Large intestine (tissue), 3 donors: ENCODE results near the gene PANX3. TPM values are rescaled to one million over a fixed set of nuclear protein-coding genes. Genes with fewer than 3 reads are reported as not detected.

Experiments
- DNase-seq, 2 donors: peaks; one replicate each; pipeline versions ENCODE4 v3.0.0 to v3.0.0-alpha.2; 2013
- H3K27ac ChIP-seq: one replicate; pipeline ENCODE4 v1.5.1; 2013; ENCODE audit warnings: low read length
- H3K27me3 ChIP-seq: 2 replicates; pipeline ENCODE4 v1.6.1; 2013; ENCODE audit warnings: low read length; ENCODE audit not compliant: control insufficient read depth, insufficient read depth
- H3K36me3 ChIP-seq: 2 replicates; pipeline ENCODE4 v1.6.1; 2013; ENCODE audit warnings: low read length; ENCODE audit not compliant: control insufficient read depth, insufficient read depth
- H3K4me1 ChIP-seq: one replicate; pipeline ENCODE4 v1.6.1; 2013; ENCODE audit warnings: low read length; ENCODE audit not compliant: control insufficient read depth, insufficient read depth
- H3K4me3 ChIP-seq: one replicate; pipeline ENCODE4 v1.5.1; 2013; ENCODE audit warnings: low read length
- H3K9me3 ChIP-seq: one replicate; pipeline ENCODE4 v1.6.1; 2013; ENCODE audit warnings: mild to moderate bottlenecking, low read depth, low read length, moderate library complexity; ENCODE audit not compliant: control insufficient read depth
- WGBS: methylation state at CpG from one replicate; pipeline ENCODE4 v1.1.5; 2013; ENCODE audit warnings: low lambda C conversion rate; ENCODE audit not compliant: insufficient coverage; 5-methylcytosine and 5-hydroxymethylcytosine counted together
- polyA plus RNA-seq: library from polyadenylated mRNA; unstranded; fragments of 120-200 nt; gene quantifications from one replicate; pipeline ENCODE4 v1.2.1, GENCODE V29; 2013

Gene PANX3
- polyA plus RNA-seq, 1 donor, result 0.03 TPM

DNA sequence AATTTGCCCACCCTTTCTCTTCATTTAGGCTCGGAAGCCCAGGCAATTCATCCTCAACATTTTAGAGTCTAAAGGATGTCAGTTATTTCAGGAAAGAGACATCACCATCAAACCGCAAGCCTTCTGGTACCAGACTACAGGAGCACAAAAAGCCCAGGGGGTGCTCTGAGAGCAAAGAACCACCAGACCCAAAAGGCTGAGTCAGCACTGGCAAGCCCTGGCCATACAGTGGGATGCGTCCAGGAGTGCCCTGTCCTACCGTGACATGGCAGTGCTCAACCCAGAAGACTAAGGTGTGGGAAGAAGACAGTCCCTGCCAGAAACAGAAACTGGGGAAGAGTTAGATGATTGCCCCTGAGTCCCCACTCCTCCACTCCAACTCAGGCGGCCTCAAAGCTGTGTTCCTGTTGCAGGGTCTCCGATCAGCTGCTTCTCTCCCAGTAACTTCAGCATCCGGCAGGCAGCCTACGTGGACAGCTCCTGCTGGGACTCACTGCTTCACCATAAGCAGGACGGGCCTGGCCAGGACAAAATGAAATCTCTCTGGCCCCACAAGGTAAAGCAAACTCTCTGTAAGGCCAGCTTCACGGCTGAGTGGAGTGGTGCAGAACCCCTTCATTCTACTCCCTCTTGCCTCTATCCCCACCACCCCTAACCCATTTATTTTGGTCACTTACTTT is 1.5 kb downstream of the PANX3 start:
- no peaks in the 10 kb centered on the region for H3K9me3 ChIP-seq
- H3K27me3 ChIP-seq, result peaks cover 12% of the 10 kb centered on the region
- no CpG with 5 or more reads among the region's 10 CpGs for WGBS
- no peaks in the 10 kb centered on the region for H3K36me3 ChIP-seq
- no peak for DNase-seq
- H3K4me3 ChIP-seq, result no peak overlapping the region
- no peak overlapping the region for H3K27ac ChIP-seq
- no peaks in the 10 kb centered on the region for H3K4me1 ChIP-seq

DNA sequence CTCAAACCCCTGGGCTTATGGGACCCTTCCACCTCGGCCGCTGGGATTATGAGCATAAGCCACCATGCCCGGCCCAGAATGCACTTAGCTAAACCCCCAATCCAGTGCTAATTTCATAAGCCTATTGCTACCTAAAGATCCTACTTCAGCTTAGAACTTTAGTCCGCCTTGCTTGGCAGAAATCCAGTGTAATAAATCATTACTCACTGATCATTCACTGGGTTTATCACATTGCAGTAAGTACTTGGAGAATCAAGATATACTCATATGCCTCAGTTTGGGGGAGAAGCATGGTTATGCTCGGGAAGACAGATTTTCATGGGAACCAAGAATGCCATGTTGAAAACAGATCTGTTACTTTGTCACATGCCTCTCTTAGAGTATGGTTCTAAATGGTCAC is 7.6 kb downstream of the PANX3 start:
- 100% methylated on average over 1 of the region's 5 CpGs for WGBS
- Histone ChIP-seq H3K36me3 (no peaks in the 10 kb centered on the region), H3K4me1 (peaks cover 5% of the 10 kb centered on the region), H3K4me3 (no peak overlapping the region), H3K27me3 (peaks cover 6% of the 10 kb centered on the region), H3K9me3 (no peaks in the 10 kb centered on the region), H3K27ac (no peak overlapping the region)
- peak in 1 of 2 donors; percentile 30 for DNase-seq

DNA sequence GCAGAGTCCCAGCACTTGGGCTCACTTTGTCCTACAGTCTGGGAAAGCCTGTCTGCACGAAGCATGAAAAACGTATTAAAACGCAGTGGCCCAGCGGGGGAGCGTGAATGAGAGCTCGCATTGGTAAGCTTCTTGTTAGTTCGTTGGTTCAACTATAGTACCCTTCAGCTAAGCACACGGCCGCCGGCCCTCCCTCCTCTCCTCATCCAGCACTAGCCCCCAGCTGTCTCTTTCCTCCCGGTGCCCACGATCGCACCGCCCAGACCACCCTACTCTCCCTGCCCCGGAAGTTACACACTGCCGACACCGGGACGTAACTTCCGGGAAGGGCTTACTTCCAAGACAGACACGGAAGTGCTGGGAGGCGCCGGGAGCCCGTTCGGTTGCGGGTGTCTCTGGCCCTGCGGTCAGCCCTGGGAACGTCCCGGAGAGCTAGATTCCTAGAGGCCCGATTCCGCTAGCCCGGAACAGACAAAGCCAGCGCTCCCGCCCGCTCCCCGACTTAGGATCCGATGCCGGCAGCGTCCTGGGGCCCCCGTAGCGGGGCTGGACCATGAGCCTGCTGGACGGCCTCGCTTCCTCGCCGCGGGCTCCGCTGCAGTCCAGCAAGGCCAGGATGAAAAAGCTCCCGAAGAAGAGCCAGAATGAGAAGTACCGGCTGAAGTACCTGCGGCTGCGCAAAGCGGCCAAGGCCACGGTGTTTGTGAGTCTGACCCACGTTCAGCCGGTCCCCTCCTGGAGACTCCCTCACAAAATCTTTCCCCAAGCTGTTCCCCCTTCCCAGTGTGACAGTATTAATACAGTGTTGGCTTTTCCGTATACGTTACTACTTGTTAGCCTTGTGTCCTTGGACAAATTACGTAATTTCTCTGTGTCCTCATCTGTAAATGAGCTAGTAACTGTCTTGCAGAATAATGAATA is 11.6 kb downstream of the PANX3 start, which contains the start of gene TBRG1:
TSS of gene TBRG1 (plus strand) at position 334 of the 921 bp plus-strand sequence. CDS start at position 554, 220 bp downstream.
- DNase-seq, result peak; percentile 91 to 95
- no peaks in the 10 kb centered on the region for H3K27me3 ChIP-seq
- H3K36me3 ChIP-seq, result peaks cover 28% of the 10 kb centered on the region
- peaks cover 5% of the 10 kb centered on the region for H3K4me1 ChIP-seq
- peak within 1 kb of the TSS; percentile 91 for H3K4me3 ChIP-seq
- peak within 1 kb of the TSS; percentile 89 for H3K27ac ChIP-seq
- no peaks in the 10 kb centered on the region for H3K9me3 ChIP-seq
- WGBS, result no CpG with 5 or more reads among the region's 57 CpGs

DNA sequence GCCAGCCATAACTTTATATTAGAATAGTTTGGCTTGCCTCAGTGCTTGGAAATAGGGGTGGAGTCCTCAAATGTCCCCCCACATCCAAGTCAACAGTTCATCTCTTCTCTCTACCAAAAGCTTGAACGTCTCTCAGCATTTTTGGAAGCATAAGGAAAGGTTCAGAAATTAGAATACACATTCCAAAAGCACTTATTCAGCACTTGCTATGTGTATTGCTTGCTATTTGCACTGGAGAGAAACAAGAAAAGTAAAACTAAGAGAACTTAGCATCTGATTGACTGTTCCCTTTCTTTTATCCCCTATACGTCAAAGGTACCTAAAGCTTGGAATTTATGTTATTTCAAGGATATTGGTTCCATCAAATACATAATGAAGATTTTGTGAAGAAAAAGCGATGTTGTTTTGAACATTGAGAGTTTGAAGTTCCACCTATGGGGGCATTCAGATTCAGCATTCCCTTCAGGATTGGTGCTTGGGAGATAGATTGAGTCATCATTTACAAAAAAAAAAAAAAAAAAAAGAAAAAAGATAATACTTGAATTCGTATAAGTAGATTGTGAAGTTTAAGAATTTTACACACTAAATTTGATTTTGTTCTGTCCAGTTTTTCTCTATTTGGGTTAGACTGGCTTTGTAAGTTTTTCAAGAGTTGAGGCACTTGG is 12.8 kb downstream of the PANX3 start:
- Histone ChIP-seq H3K27ac (no peak overlapping the region), H3K4me3 (peak overlapping the region; percentile 91), H3K36me3 (peaks cover 31% of the 10 kb centered on the region), H3K27me3 (no peaks in the 10 kb centered on the region), H3K4me1 (peaks cover 5% of the 10 kb centered on the region), H3K9me3 (no peaks in the 10 kb centered on the region)
- WGBS, result 83% methylated on average over 2 of the region's 4 CpGs
- DNase-seq, result no peak

DNA sequence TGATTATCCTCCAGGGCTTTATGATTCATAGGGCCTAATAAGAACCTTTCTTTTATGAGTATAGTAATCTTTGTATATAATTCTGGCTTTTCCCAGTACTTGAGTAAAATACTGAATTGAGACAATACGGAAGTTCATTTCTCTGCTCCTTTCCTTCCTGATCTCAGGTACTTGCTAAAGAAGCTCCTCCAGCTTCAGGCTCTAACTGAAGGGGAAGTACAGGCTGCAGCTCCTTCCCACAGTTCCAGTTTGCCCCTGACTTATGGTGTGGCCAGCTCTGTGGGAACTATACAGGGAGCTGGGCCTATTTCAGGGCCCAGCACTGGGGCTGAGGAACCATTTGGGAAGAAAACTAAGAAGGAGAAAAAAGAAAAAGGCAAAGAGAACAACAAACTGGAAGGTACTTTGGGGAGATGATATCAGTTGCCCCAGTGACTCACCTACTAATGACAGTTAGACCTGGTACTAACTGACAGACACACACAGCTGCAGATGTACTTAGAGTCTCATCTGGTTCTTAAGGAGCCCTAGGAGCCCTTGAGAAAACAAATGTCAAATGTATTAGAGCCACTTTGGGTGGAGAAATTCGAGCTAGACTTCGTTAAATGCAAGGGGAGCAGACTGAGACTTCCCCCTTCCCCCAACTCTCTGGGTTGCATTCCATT is 14.4 kb downstream of the PANX3 start:
- DNase-seq, result no peak
- no peaks in the 10 kb centered on the region for H3K27me3 ChIP-seq
- no peaks in the 10 kb centered on the region for H3K9me3 ChIP-seq
- no peak overlapping the region for H3K4me3 ChIP-seq
- H3K36me3 ChIP-seq, result peaks cover 39% of the 10 kb centered on the region
- peaks cover 5% of the 10 kb centered on the region for H3K4me1 ChIP-seq
- no CpG with 5 or more reads among the region's 3 CpGs for WGBS
- H3K27ac ChIP-seq, result no peak overlapping the region

DNA sequence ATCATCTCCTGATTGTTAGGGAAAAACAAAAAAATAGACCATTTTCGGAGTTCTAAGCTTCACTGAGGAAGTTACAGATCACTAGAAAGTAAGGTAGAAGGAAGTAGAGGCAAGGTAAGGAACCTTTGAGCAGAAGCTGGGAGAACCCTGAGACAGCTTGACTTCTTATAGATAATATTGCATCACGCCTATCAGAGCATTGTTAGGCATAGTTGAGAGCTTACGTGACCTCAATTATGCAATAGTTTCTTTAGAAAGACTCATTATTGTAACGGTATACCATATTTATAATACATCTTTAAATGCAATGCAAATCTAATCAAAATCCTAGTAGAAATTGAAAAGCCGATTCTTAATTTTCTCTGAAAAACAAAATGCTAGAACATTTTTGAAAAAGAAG is 16.3 kb downstream of the PANX3 start:
- H3K27me3 ChIP-seq, result no peaks in the 10 kb centered on the region
- no peak for DNase-seq
- no peaks in the 10 kb centered on the region for H3K4me1 ChIP-seq
- H3K9me3 ChIP-seq, result no peaks in the 10 kb centered on the region
- WGBS, result 83% methylated on average over 2 of the region's 5 CpGs
- H3K36me3 ChIP-seq, result peaks cover 57% of the 10 kb centered on the region
- no peak overlapping the region for H3K27ac ChIP-seq
- H3K4me3 ChIP-seq, result no peak overlapping the region

DNA sequence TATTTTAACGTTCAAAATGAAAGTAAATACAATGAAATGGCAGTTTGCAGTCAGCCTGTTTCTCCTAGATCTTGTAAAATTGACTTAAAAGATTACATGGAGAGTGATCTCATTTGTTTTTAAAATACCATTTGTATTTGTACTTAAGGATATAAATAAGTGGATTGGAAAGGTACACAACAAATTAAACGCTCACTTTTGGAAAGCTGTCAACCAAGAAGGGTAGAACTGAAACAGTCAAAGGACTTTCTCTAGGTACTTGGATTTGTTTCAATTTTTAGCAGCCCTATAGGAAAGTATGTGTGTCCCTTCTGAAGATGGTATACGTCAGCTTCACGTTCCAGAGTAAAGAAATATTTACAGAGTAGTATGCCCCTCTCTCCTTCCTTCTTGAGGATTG is 18.7 kb downstream of the PANX3 start:
- H3K36me3 ChIP-seq, result peaks cover 72% of the 10 kb centered on the region
- no peak overlapping the region for H3K27ac ChIP-seq
- no peak for DNase-seq
- 88% methylated on average over 2 of the region's 4 CpGs for WGBS
- H3K27me3 ChIP-seq, result no peaks in the 10 kb centered on the region
- no peak overlapping the region for H3K4me3 ChIP-seq
- no peaks in the 10 kb centered on the region for H3K9me3 ChIP-seq
- H3K4me1 ChIP-seq, result no peaks in the 10 kb centered on the region

DNA sequence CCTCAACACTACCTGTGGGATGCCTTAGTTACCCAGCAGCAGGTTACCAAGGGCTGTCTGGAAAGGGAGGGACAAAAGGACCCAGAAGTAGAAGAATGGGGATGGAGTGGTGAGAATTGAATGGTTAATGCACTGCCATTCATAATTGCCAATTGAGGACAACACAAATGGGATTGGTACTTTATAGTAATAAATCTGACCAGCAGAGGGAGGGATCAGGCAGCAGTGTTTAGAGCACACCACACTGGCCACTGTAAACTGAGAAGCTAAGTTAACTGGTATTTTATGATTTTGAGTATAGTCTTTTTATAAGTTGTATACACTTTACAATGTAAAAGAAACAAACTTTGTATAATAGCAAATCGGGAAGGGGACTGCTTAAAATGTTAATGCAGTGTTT is 22.1 kb downstream of the PANX3 start:
- Histone ChIP-seq H3K4me1 (no peaks in the 10 kb centered on the region), H3K27ac (no peak overlapping the region), H3K36me3 (peaks cover 75% of the 10 kb centered on the region), H3K27me3 (no peaks in the 10 kb centered on the region), H3K4me3 (no peak overlapping the region), H3K9me3 (no peaks in the 10 kb centered on the region)
- WGBS, result no CpG with 5 or more reads among the region's 1 CpG
- DNase-seq, result no peak

DNA sequence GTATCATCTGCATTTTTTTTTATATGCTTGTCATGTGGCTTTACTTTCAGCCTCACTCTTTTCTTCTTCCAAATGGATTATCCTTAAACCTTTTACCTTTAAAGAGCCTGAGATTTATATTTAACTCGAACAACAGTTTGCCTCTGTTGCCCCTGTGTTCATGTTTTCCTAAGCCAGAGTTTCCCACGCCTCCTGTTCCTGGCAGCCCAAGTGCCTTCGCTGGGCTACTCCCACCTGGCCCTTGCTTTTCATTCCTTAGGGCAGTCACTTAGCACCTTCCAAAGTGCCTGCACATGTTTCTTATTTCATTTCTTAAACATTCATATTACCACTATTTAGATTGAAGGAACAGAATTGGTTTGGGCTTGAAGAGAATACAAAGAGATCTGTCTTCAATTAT is 24.7 kb downstream of the PANX3 start:
- peaks cover 71% of the 10 kb centered on the region for H3K36me3 ChIP-seq
- H3K4me1 ChIP-seq, result no peaks in the 10 kb centered on the region
- H3K9me3 ChIP-seq, result no peaks in the 10 kb centered on the region
- no CpG with 5 or more reads among the region's 3 CpGs for WGBS
- DNase-seq, result no peak
- H3K27ac ChIP-seq, result no peak overlapping the region
- no peak overlapping the region for H3K4me3 ChIP-seq
- no peaks in the 10 kb centered on the region for H3K27me3 ChIP-seq

DNA sequence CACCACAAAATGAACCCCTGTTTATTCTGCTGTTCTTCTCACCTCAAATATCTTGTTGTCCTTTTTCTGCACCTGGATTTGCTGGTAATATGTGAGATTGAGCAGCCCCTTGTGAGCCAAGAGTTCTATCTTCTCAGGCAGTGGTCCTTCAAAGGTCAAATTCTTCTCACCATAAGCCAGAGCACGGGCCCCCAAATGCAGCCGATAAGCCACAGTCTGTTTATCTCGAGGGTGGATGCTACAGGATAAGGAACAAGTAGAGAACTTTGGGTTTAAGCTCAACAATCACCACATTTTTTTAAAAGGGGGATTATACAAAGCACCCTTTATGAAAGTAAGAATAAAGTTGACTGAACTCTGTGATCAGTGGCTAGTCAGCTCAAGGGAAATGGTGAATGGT is 27.3 kb downstream of the PANX3 start:
- Histone ChIP-seq H3K27me3 (no peaks in the 10 kb centered on the region), H3K4me3 (no peak overlapping the region), H3K36me3 (peaks cover 46% of the 10 kb centered on the region), H3K4me1 (no peaks in the 10 kb centered on the region), H3K9me3 (no peaks in the 10 kb centered on the region), H3K27ac (peak overlapping the region; percentile 25)
- DNase-seq, result no peak
- WGBS, result no CpG with 5 or more reads among the region's 3 CpGs
